ENCODE results near the gene TAL1. TPM values are rescaled to one million over a fixed set of nuclear protein-coding genes. Genes with fewer than 3 reads are reported as not detected.

TAL1 gene
- total and polyA plus RNA-seq, 10 of the 15 experiments (the other 5 are each of a cell fraction or from before 2014, with no cell fraction given), result 0.05 TPM; not detected in 9

- no peak for TF ChIP-seq PBX3 (IDR thresholded peaks at IDR 0.05; ENCODE audit: insufficient replicate concordance, low read depth, low read length)
These were observed 44.1 kb downstream of the TAL1 start (continued) for GRCh38 chr1:47187926-47188250.

GRCh38 chr1:47187231-47187925 is 44.6 kb downstream of the TAL1 start:
- intact Hi-C loops (cut with micrococcal nuclease; ENCODE audit: unreplicated experiment), result no loop called here
- no peak overlapping the region for H3K27ac ChIP-seq (ENCODE audit: control insufficient read depth, insufficient read depth)
- H2AFZ ChIP-seq (ENCODE audit: control insufficient read depth, low read depth, low read length), result no peak overlapping the region
- ATAC-seq (no peak), FAIRE-seq (no peak), DNase-seq (ENCODE audit: low read depth, low spot score) (no peak)
- no peaks in the 10 kb centered on the region for H3K9me3 ChIP-seq (replicated peaks; ENCODE audit: control insufficient read depth, insufficient read depth, low read length)
- in situ Hi-C loops (cut with MboI), result no loop called here
- H3K4me1 ChIP-seq (ENCODE audit: control insufficient read depth, insufficient read depth, low read length), result no peaks in the 10 kb centered on the region
- CTCF ChIA-PET, result interaction anchor here (0.6 to 2.0 kb wide), 3 partner anchors 9 to 943 kb away, joined by 3 to 12 read pairs (median 3); no protein-coding TSS in a partner anchor
- no peak overlapping the region for H3K4me2 ChIP-seq (ENCODE audit: control insufficient read depth, insufficient read depth)
- SMC1A ChIA-PET (ENCODE audit: uncharacterized antibody, unreplicated experiment), result interaction anchor here (1.3 kb wide), 1 partner anchor 75 kb away, joined by 4 read pairs; no protein-coding TSS in a partner anchor
- H3K9ac ChIP-seq (ENCODE audit: control insufficient read depth, insufficient read depth, low read length), result no peak overlapping the region
- RAD21 ChIA-PET (ENCODE audit: unreplicated experiment), result no interaction called here
- no peaks in the 10 kb centered on the region for H3K36me3 ChIP-seq (ENCODE audit: control insufficient read depth in 2 of 2, insufficient read depth in 2 of 2, low read length in 1 of 2)
- no peak overlapping the region for H3K4me3 ChIP-seq
- H3K27me3 ChIP-seq (replicated peaks in 1 of 2; ENCODE audit: control insufficient read depth in 2 of 2, insufficient read depth in 2 of 2, low read length in 1 of 2), result no peaks in the 10 kb centered on the region; a peak in 1 of 4 replicates
- no TSS peak for BruUV-seq (replicated peaks)
- no peaks in the 10 kb centered on the region for H3K79me2 ChIP-seq (ENCODE audit: control insufficient read depth, insufficient read depth, low read length)
- H4K20me1 ChIP-seq (ENCODE audit: control insufficient read depth, insufficient read depth), result no peaks in the 10 kb centered on the region
- POLR2A ChIA-PET, result no interaction called here
- 29% methylated on average over 12 of the region's 12 CpGs for WGBS (ENCODE audit: insufficient coverage, insufficient replicate concordance, low lambda C conversion rate, missing lambda C conversion rate)
- TF ChIP-seq ZNF687 (IDR thresholded peaks at IDR 0.05) (no peak), SMAD1 (IDR thresholded peaks at IDR 0.05; ENCODE audit: low read depth, partially characterized antibody) (no peak), PML (IDR thresholded peaks at IDR 0.05; ENCODE audit: low read length) (no peak), IRF4 (IDR thresholded peaks at IDR 0.05; ENCODE audit: low read depth, low read length) (no peak), BCL11A (IDR thresholded peaks at IDR 0.05; ENCODE audit: low read depth, low read length) (no peak), TCF3 (IDR thresholded peaks at IDR 0.05; ENCODE audit: borderline replicate concordance, insufficient read depth, low read depth, low read length) (no peak), ASH2L (IDR thresholded peaks at IDR 0.05; ENCODE audit: borderline replicate concordance, low read depth) (no peak), POU2F2 (IDR thresholded peaks at IDR 0.05; ENCODE audit: borderline replicate concordance, low read depth, low read length) (no peak), CHD4 (IDR thresholded peaks at IDR 0.05) (no peak), CBFB (IDR thresholded peaks at IDR 0.05; ENCODE audit: low read depth) (no peak), HSF1 (IDR thresholded peaks at IDR 0.05; ENCODE audit: low read depth, low read length) (no peak), USF2 (IDR thresholded peaks at IDR 0.05; ENCODE audit: borderline replicate concordance, low read depth, low read length) (no peak), MTA2 (IDR thresholded peaks at IDR 0.05; ENCODE audit: low read depth) (no peak)

Measured in GM12878 (cell line).